Suprapubic skin (tissue), 4 donors: Measurements from ENCODE around the gene OR10G7.

Experiments used
- CTCF ChIP-seq, 2 donors: fragments of 200-600 bp in 1 of 2; fragments of 450-650 bp in 1 of 2; sonication (generic) in 1 of 2; IDR thresholded peaks; one replicate each; pipeline ENCODE4 v1.5.1; 2016 to 2019; ENCODE audit warnings: antibody characterized with exemption in 2 of 2, mild to moderate bottlenecking in 1 of 2, moderate library complexity in 1 of 2
- EP300 ChIP-seq: sonication (generic); formaldehyde crosslinking; IDR thresholded peaks from one replicate; pipeline ENCODE4 v1.6.1; 2017; ENCODE audit warnings: antibody characterized with exemption
- POLR2A ChIP-seq, 2 donors: fragments of 450-650 bp; IDR thresholded peaks; one replicate each; pipeline ENCODE4 v1.6.1; 2017; ENCODE audit warnings: antibody characterized with exemption in 2 of 2, mild to moderate bottlenecking in 2 of 2, moderate library complexity in 2 of 2
- POLR2AphosphoS5 ChIP-seq, 3 donors: sonication (generic); formaldehyde crosslinking; IDR thresholded peaks; one replicate each; pipeline ENCODE4 v1.6.1; 2017; ENCODE audit warnings: antibody characterized with exemption in 3 of 3

DNA sequence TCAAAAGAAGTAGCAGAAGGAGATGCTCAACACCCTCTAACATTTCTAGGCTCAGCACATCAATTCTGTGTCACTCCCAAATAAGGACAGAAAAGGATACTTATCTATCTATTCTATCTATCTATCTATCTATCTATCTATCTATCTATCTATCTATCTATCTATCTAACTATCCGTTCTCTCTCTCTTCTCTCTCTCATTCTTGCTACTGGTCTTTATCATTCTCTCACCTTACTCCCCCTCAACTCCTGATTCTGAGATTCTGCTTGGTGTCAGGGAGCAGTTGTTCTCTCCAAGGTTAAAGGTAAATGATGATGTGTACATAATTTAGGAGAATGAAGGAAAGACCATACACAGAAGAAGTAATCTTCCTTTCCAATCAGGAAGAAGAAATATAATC lies 46.0 kb downstream of the OR10G7 start, which contains the start of gene OR10G6:
- TF ChIP-seq POLR2AphosphoS5 (IDR thresholded peaks at IDR 0.05) (no peak), CTCF (IDR thresholded peaks at IDR 0.05) (no peak), POLR2A (IDR thresholded peaks at IDR 0.05) (no peak), EP300 (no peak)
